ENCODE results near the gene GMPR2.

The GMPR2 gene

DNA sequence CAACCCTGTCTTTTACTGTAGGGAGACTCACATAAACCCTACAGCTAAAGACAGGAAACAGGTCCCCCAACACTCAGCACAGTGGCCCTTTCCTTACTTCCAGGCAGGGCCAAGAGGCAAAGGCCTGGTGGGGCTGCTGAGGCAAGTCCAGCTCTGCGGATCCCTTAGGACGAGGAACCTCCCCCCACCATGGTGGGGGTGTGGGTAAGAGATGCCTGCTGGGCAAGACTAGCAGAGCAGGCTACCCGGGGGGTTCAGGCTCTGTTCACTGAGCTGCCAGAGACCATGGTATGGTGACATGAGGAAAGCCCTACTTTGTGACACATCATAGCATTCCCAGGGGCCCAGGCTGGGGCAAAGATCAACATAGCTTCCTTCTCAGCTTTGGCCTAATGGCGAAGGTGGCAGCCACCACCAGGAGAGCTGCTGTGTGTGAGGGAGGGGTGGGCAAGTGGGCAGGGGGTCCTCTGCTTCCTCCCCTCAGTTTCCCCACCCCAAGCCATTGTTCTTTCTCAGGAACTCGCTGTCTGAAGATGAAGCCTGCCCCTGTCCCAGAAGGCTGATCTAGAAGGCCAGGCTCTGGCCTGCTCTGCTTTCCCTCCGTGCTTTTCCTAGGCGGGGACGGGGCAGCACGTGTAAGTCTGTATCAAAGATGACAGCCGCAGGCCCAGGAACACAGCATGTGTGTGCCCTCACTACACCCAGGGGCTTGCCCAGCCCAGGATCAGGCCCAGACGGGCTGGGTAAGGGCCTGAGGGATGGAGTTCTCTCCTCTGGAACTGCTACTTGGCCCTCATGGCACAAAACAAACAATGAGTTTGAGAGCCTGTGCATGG is 19.8 kb downstream of the GMPR2 start:
- TF ChIP-seq, protein P1, sequence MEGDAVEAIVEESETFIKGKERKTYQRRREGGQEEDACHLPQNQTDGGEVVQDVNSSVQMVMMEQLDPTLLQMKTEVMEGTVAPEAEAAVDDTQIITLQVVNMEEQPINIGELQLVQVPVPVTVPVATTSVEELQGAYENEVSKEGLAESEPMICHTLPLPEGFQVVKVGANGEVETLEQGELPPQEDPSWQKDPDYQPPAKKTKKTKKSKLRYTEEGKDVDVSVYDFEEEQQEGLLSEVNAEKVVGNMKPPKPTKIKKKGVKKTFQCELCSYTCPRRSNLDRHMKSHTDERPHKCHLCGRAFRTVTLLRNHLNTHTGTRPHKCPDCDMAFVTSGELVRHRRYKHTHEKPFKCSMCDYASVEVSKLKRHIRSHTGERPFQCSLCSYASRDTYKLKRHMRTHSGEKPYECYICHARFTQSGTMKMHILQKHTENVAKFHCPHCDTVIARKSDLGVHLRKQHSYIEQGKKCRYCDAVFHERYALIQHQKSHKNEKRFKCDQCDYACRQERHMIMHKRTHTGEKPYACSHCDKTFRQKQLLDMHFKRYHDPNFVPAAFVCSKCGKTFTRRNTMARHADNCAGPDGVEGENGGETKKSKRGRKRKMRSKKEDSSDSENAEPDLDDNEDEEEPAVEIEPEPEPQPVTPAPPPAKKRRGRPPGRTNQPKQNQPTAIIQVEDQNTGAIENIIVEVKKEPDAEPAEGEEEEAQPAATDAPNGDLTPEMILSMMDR (conservative IDR thresholded peaks at IDR 0.05): no peak
- H3K27ac ChIP-seq: no peak overlapping the region

DNA sequence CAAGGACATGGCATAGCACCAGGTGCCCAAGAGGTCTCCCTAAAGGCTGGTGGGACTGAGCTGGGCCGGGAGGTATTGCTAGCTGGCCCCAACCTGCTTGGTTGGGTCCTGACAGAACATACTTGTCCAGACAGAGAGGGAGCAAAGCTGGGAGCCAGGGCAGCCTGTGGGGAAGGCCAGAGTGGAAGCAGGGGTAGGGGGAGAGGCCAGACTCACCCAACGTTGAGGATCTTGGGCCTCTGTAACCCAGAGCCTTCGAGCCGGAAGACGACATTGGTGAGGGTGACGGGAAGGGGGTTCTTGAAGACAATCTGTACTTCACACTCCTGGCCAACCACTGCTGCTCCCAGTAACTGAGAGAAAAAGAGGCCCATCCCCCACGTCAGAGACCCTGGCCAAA is 21.2 kb downstream of the GMPR2 start:
- TF ChIP-seq, protein P1 (conservative IDR thresholded peaks at IDR 0.05): no peak
- no peak overlapping the region for H3K27ac ChIP-seq

DNA sequence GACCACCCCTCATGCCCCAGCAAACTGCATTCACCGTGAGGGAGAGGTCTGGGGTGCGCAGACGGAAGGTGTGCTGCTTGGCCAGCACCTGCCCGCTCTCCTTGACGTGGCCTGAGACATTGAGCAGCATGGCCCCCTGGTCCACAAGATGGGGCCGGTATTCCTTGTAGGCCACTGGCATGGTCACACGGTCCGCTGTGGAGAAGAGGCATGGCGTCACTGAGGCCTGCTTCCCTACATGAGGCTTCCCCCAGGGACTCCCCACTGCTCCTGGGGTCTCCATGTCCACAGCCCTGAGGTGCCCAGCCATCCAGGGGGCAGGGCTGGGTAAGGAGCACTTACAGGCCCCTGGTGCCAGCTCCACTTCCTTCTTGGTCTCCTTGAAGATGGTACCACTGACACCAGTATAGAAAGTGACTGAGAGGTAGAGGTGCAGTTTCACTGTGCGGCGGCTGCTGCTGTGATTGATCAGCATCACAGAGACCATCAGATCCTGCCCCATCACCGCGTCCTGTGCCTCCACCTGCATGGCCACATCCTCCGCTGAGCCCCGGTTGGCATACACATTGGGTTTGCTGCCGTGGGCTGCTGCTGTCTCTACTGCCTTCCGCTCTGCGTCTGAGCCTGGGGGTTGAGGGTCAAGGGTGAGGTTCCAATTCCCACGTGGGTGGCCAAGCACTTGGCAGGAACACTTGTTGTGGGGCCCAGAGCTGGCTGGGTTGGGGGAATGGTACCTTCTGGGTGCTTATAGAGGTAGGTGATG is 22.1 kb downstream of the GMPR2 start:
- TF ChIP-seq, protein P1 (conservative IDR thresholded peaks at IDR 0.05): no peak
- no peak overlapping the region for H3K27ac ChIP-seq

DNA sequence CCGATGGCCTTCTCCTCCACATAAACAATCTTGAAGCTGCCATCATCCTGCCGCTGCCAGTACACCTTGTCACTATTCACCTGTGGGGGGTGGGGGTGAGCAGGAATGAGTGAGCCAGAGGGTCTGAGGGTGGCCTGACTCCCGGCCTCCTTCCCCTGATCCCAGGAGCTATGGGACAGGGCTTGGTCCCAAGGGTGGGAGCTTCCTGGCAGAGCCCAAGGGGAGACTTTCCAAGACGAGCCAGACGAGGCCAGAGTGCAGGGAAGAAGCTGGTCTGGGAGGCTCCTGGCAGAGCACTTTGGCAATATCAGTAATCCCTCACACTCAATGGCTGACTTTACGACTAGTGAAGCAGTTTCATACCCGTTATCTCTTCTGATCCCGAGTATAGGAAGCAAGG is 22.7 kb downstream of the GMPR2 start:
- no peak overlapping the region for H3K27ac ChIP-seq
- TF ChIP-seq, protein P1 (conservative IDR thresholded peaks at IDR 0.05): no peak

- no peak overlapping the region for H3K27ac ChIP-seq
Observed at GRCh38 chr14:24255931-24256711, 23.4 kb downstream of the GMPR2 start.

GRCh38 chr14:24256960-24257359 is 24.2 kb downstream of the GMPR2 start:
- H3K27ac ChIP-seq: no peak overlapping the region
- TF ChIP-seq, protein P1 (conservative IDR thresholded peaks at IDR 0.05): no peak

More at GRCh38 chr14:24255931-24256711, 23.4 kb downstream of the GMPR2 start:
- TF ChIP-seq, protein P1 (conservative IDR thresholded peaks at IDR 0.05): no peak

DNA sequence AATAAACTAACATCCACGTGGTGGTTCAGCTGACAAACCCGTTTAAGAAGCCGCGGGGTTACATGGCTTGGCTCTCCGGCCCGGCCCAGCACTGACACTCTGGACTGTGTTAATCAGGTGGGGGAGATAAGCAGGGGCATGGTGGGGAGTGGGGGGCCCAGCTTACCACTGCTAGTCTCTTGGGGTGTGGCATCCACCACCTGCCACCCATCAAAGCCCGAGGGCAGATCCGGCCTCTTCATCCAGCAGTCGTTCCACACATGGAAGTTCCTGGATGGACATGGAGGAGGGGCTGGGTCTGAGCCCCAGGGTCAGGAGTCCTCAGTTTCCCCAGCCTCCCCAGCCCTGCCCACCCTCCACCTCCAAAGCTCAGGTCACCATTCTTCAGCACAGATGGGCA is 25.4 kb downstream of the GMPR2 start:
- H3K27ac ChIP-seq: no peak overlapping the region
- TF ChIP-seq, protein P1 (conservative IDR thresholded peaks at IDR 0.05): no peak
